HEK293 (cell line): ENCODE data around the gene ZFP1.

Source experiments
- CTCF ChIA-PET: fragments of 350-600 bp; formaldehyde crosslinking; extraction: SDS; loops from one replicate; lab custom pipeline; 2021; ENCODE audit warnings: antibody characterized with exemption; lab: Yijun Ruan, JAX
- POLR2A ChIA-PET: fragments of 300-600 bp; formaldehyde crosslinking; extraction: SDS; loops from one replicate; lab custom pipeline; 2020; ENCODE audit warnings: antibody characterized with exemption, inconsistent platforms; lab: Yijun Ruan, JAX
- H3K27ac ChIP-seq: fragments of 200-500 bp; sonication (Bioruptor generic); 2 replicates; pipeline ENCODE4 v1.5.1; 2014; ENCODE audit warnings: low read depth, low read length, control low read depth, inconsistent platforms; ENCODE audit errors: extremely low read depth
- H3K36me3 ChIP-seq, 2 experiments: fragments of 200-500 bp in 1 of 2; sonication (Bioruptor generic) in 1 of 2; 1 replicate in 1 of 2; 2 replicates in 1 of 2; pipeline ENCODE4 v1.5.1; 2014 to 2017; ENCODE audit warnings: inconsistent platforms in 2 of 2, low read length in 2 of 2; ENCODE audit not compliant: control insufficient read depth in 2 of 2, insufficient read depth in 1 of 2
- H3K4me1 ChIP-seq: fragments of 200-500 bp; sonication (Bioruptor generic); 2 replicates; pipeline ENCODE4 v1.5.1; 2014; ENCODE audit warnings: mild to moderate bottlenecking, low read length, inconsistent platforms; ENCODE audit not compliant: control insufficient read depth, insufficient read depth
- H3K4me3 ChIP-seq: 2 replicates; pipeline ENCODE4 v1.5.1; 2011; ENCODE audit warnings: low read depth, mild to moderate bottlenecking, control low read depth, low read length, moderate library complexity
- H3K9me3 ChIP-seq: fragments of 200-500 bp; sonication (Bioruptor generic); 2 replicates; pipeline ENCODE4 v1.5.1; 2014; ENCODE audit warnings: low read depth, low read length, inconsistent platforms; ENCODE audit not compliant: control insufficient read depth, insufficient read depth
- SCRT2 ChIP-seq: fragments of 450-650 bp; formaldehyde crosslinking; IDR thresholded peaks from 2 replicates; pipeline ENCODE4 v1.5.1; 2016; ENCODE audit warnings: missing biosample characterization, missing genetic modification characterization
- ZFP37 ChIP-seq: fragments of 450-650 bp; formaldehyde crosslinking; IDR thresholded peaks from 2 replicates; pipeline ENCODE4 v1.5.1; 2016; ENCODE audit warnings: missing biosample characterization, missing genetic modification characterization
- ZNF140 ChIP-seq: fragments of 450-650 bp; formaldehyde crosslinking; IDR thresholded peaks from 2 replicates; pipeline ENCODE4 v1.5.1; 2016; ENCODE audit warnings: missing biosample characterization, missing genetic modification characterization
- ZNF211 ChIP-seq: fragments of 450-650 bp; formaldehyde crosslinking; IDR thresholded peaks from 2 replicates; pipeline ENCODE4 v1.5.1; 2016; ENCODE audit warnings: low read depth, missing biosample characterization, missing genetic modification characterization
- ZNF623 ChIP-seq: fragments of 450-650 bp; formaldehyde crosslinking; IDR thresholded peaks from 2 replicates; pipeline ENCODE4 v1.5.1; 2016; ENCODE audit warnings: missing biosample characterization, missing genetic modification characterization
- ZNF629 ChIP-seq: fragments of 450-650 bp; formaldehyde crosslinking; IDR thresholded peaks from 2 replicates; pipeline ENCODE4 v1.5.1; 2017; ENCODE audit warnings: missing biosample characterization, missing genetic modification characterization
- ZNF776 ChIP-seq: fragments of 450-650 bp; formaldehyde crosslinking; IDR thresholded peaks from 2 replicates; pipeline ENCODE4 v1.5.0; 2017; ENCODE audit warnings: missing biosample characterization, missing genetic modification characterization, borderline replicate concordance
- TF ChIP-seq, protein P1 (sequence below): fragments of 450-650 bp; formaldehyde crosslinking; IDR thresholded peaks from 2 replicates; pipeline ENCODE4 v1.5.1; 2016; ENCODE audit warnings: missing biosample characterization, missing genetic modification characterization
- TF ChIP-seq, protein P2 (sequence below): fragments of 450-650 bp; formaldehyde crosslinking; IDR thresholded peaks from 2 replicates; pipeline ENCODE4 v1.5.1; 2016; ENCODE audit warnings: missing biosample characterization, missing genetic modification characterization, borderline replicate concordance

The ZFP1 gene

DNA sequence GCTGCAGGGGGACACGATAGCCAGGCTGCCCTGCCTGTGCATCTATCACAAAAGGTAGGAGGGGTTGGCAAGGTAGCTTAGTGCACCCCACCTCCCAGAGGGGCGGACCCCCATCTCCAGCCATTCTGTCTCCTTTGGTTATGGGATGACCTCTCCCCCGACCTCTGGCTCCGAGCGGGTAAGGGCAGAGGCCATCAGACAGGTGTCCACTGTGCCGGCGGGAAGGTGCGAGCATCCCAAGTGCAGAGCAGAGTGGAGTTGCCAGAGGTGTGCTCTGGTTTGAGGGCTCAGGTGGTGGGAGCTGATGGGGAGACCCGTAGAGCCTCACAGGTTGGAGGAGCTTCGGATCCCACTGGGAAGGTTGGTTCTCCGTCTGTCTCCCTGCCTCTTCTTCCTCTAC, 43.5 kb upstream of the ZFP1 start:
- CTCF ChIA-PET: interaction anchor here (0.5 to 0.7 kb wide), 2 partner anchors 120 to 367 kb away, joined by 3 read pairs; partner anchors contain the start of gene WDR59

DNA sequence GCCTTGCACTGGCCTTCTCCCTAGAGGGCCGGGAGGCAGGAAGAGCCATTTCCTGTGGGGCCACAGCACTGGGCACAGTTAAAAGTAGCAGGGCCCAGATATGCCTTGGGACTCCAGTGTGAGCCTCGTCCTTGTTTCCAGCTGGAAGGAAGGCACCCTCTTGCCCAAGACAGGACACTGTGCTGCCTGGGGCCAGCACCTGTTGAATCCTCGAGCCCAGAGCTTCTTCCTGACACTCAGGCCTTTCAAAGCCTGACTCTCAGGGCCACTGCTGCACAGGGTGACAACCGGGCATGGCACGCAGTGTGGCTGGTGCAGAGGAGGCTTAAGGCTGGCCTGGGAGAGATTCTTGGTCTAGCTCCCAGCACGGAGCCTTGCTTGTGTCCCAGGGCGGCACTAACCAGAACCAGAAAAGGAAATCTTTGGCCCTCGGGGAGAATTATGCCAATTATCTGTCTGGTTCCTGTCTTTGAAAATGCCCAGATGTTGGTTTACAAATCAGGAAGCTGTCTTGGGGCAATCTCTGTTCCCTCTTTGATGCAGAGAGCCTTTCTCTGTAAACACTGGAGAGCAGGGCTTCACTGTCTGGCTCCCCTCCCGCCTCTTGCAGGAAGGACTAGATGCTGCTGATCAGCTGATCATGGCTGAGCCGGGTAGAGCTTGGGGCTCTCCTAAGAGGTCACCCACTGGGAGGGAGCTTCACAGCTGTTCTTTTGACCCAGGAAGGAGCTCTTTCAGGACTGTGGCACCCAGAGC, 42.8 kb upstream of the ZFP1 start:
- Histone ChIP-seq H3K36me3 (no peaks in the 10 kb centered on the region), H3K27ac (no peak overlapping the region), H3K4me3 (no peak overlapping the region), H3K4me1 (no peaks in the 10 kb centered on the region; the same call in 1 of the 2 replicates), H3K9me3 (no peaks in the 10 kb centered on the region)
- POLR2A ChIA-PET: interaction anchor here (0.9 kb wide), 1 partner anchor 107 kb away, joined by 3 read pairs; the partner anchor contains the start of gene ZNRF1
- TF ChIP-seq SCRT2 (tag by site-specific recombination) (peak; percentile 66; the same call in 1 of the 2 replicates), ZNF140 (tag by site-specific recombination) (no peak)
- CTCF ChIA-PET: interaction anchor here (0.5 to 0.7 kb wide), 2 partner anchors 120 to 367 kb away, joined by 3 read pairs; partner anchors contain the start of gene WDR59

More for the DNA sequence above, 43.5 kb upstream of the ZFP1 start:
- Histone ChIP-seq H3K4me3 (no peak overlapping the region), H3K9me3 (no peaks in the 10 kb centered on the region), H3K27ac (no peak overlapping the region), H3K4me1 (no peaks in the 10 kb centered on the region; the same call in 1 of the 2 replicates), H3K36me3 (no peaks in the 10 kb centered on the region)
- POLR2A ChIA-PET: no interaction called here
- TF ChIP-seq ZFP37 (no peak), ZNF623 (tag by site-specific recombination) (no peak), ZNF211 (no peak), ZNF776 (no peak), ZNF629 (no peak)

DNA sequence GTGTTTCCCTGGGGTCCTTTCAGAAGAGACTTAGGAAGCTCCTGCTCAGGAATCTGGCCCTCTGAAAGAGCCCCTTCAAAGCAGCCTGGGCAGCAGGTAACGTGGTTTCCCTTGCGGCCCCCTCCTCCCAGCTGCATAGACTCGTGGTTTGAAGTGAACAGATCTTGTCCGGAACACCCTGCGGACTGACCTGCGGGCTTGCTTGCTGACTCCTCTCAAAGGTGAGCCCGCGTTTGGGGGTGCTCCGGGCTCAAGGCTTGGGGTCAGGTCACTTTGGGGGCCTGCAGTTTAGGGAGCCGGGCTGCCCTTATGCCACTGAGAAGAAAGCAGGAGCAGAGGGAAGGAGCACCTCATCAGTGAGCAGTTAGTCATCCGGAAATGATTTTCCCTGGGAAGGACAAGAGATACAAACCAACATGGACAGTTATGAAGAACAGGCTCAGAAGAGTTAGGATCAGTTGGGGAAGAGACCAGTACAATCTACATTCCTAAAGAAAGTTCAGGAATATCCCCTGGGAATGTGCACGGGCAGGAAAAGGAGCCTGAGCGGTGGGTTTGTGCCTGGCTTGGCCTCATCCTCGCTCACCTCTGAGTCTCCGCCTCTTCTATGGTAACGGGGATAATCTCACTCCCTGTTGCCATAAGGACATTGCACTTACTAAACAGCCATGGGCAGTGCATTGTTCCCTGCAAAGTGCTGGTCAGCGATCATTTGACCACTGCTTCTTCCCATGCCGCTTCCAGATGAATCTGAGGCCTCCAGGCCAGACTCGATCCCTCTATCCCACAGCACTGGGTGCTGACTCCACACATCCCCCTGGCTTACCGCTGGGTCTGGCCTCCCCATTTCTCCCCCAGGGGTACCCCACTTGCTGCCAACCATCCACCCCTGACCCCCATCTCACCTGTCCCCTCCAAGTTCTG, 41.7 kb upstream of the ZFP1 start:
- POLR2A ChIA-PET: interaction anchor here (0.5 kb wide), 1 partner anchor 42 kb away, joined by 3 read pairs; no protein-coding TSS in a partner anchor
- Histone ChIP-seq H3K9me3 (no peaks in the 10 kb centered on the region), H3K4me1 (no peaks in the 10 kb centered on the region; the same call in 1 of the 2 replicates), H3K4me3 (no peak overlapping the region), H3K36me3 (no peaks in the 10 kb centered on the region), H3K27ac (no peak overlapping the region)
- CTCF ChIA-PET: interaction anchor here (0.6 kb wide), 1 partner anchor 94 kb away, joined by 3 read pairs; no protein-coding TSS in a partner anchor
- TF ChIP-seq, protein P1, sequence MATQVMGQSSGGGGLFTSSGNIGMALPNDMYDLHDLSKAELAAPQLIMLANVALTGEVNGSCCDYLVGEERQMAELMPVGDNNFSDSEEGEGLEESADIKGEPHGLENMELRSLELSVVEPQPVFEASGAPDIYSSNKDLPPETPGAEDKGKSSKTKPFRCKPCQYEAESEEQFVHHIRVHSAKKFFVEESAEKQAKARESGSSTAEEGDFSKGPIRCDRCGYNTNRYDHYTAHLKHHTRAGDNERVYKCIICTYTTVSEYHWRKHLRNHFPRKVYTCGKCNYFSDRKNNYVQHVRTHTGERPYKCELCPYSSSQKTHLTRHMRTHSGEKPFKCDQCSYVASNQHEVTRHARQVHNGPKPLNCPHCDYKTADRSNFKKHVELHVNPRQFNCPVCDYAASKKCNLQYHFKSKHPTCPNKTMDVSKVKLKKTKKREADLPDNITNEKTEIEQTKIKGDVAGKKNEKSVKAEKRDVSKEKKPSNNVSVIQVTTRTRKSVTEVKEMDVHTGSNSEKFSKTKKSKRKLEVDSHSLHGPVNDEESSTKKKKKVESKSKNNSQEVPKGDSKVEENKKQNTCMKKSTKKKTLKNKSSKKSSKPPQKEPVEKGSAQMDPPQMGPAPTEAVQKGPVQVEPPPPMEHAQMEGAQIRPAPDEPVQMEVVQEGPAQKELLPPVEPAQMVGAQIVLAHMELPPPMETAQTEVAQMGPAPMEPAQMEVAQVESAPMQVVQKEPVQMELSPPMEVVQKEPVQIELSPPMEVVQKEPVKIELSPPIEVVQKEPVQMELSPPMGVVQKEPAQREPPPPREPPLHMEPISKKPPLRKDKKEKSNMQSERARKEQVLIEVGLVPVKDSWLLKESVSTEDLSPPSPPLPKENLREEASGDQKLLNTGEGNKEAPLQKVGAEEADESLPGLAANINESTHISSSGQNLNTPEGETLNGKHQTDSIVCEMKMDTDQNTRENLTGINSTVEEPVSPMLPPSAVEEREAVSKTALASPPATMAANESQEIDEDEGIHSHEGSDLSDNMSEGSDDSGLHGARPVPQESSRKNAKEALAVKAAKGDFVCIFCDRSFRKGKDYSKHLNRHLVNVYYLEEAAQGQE (tag by site-specific recombination): peak; percentile 60; the same call in 1 of the 2 replicates
- TF ChIP-seq, protein P2, sequence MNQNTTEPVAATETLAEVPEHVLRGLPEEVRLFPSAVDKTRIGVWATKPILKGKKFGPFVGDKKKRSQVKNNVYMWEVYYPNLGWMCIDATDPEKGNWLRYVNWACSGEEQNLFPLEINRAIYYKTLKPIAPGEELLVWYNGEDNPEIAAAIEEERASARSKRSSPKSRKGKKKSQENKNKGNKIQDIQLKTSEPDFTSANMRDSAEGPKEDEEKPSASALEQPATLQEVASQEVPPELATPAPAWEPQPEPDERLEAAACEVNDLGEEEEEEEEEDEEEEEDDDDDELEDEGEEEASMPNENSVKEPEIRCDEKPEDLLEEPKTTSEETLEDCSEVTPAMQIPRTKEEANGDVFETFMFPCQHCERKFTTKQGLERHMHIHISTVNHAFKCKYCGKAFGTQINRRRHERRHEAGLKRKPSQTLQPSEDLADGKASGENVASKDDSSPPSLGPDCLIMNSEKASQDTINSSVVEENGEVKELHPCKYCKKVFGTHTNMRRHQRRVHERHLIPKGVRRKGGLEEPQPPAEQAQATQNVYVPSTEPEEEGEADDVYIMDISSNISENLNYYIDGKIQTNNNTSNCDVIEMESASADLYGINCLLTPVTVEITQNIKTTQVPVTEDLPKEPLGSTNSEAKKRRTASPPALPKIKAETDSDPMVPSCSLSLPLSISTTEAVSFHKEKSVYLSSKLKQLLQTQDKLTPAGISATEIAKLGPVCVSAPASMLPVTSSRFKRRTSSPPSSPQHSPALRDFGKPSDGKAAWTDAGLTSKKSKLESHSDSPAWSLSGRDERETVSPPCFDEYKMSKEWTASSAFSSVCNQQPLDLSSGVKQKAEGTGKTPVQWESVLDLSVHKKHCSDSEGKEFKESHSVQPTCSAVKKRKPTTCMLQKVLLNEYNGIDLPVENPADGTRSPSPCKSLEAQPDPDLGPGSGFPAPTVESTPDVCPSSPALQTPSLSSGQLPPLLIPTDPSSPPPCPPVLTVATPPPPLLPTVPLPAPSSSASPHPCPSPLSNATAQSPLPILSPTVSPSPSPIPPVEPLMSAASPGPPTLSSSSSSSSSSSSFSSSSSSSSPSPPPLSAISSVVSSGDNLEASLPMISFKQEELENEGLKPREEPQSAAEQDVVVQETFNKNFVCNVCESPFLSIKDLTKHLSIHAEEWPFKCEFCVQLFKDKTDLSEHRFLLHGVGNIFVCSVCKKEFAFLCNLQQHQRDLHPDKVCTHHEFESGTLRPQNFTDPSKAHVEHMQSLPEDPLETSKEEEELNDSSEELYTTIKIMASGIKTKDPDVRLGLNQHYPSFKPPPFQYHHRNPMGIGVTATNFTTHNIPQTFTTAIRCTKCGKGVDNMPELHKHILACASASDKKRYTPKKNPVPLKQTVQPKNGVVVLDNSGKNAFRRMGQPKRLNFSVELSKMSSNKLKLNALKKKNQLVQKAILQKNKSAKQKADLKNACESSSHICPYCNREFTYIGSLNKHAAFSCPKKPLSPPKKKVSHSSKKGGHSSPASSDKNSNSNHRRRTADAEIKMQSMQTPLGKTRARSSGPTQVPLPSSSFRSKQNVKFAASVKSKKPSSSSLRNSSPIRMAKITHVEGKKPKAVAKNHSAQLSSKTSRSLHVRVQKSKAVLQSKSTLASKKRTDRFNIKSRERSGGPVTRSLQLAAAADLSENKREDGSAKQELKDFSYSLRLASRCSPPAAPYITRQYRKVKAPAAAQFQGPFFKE: no peak
